OCI-LY1 (cell line): ENCODE measurements around the gene PPP2R5C.

Source experiments
- H2AFZ ChIP-seq: fragments of 200-600 bp; sonication (generic), shearing (Covaris generic); 2 replicates; pipeline ENCODE4 v1.6.0; 2014; ENCODE audit warnings: antibody characterized with exemption, mild to moderate bottlenecking, low read length
- H3F3A ChIP-seq: fragments of 200-600 bp; sonication (generic), shearing (Covaris generic); 2 replicates; pipeline ENCODE4 v1.6.0; 2014; ENCODE audit warnings: mild to moderate bottlenecking, antibody characterized with exemption, low read length, moderate library complexity; ENCODE audit not compliant: insufficient read depth
- H3K27ac ChIP-seq: fragments of 200-600 bp; sonication (generic); 2 replicates; pipeline ENCODE4 v1.5.1; 2014; ENCODE audit warnings: low read length, mixed run types, mild to moderate bottlenecking, low read depth; ENCODE audit not compliant: poor library complexity, severe bottlenecking
- H3K27me3 ChIP-seq: fragments of 200-600 bp; sonication (generic); 2 replicates; pipeline ENCODE4 v1.6.0; 2014; ENCODE audit warnings: antibody characterized with exemption, mild to moderate bottlenecking, low read length, moderate library complexity; ENCODE audit not compliant: insufficient read depth
- H3K36me3 ChIP-seq: fragments of 200-600 bp; sonication (generic); 2 replicates; pipeline ENCODE4 v1.6.1; 2014; ENCODE audit warnings: mild to moderate bottlenecking, antibody characterized with exemption, low read length, moderate library complexity, mixed read lengths; ENCODE audit not compliant: insufficient read depth
- H3K4me1 ChIP-seq: fragments of 200-600 bp; sonication (generic); 2 replicates; pipeline ENCODE4 v1.5.1; 2014; ENCODE audit warnings: mild to moderate bottlenecking, low read length, moderate library complexity; ENCODE audit not compliant: insufficient read depth, severe bottlenecking
- H3K4me2 ChIP-seq: fragments of 200-600 bp; sonication (generic), shearing (Covaris generic); 2 replicates; pipeline ENCODE4 v1.6.1; 2014; ENCODE audit warnings: low read length
- H3K4me3 ChIP-seq: fragments of 200-600 bp; sonication (generic); 2 replicates; pipeline ENCODE4 v1.5.1; 2014; ENCODE audit warnings: low read length, low read depth, mild to moderate bottlenecking, mixed read lengths; ENCODE audit not compliant: poor library complexity, severe bottlenecking
- H3K79me2 ChIP-seq: fragments of 200-600 bp; shearing (Covaris generic); 2 replicates; pipeline ENCODE4 v1.6.1; 2016; ENCODE audit warnings: mixed run types, low read length, mixed read lengths; ENCODE audit not compliant: insufficient read depth
- H3K9ac ChIP-seq: fragments of 200-600 bp; sonication (generic), shearing (Covaris generic); 2 replicates; pipeline ENCODE4 v1.6.1; 2014; ENCODE audit warnings: mild to moderate bottlenecking, low read length, mixed read lengths
- H3K9me2 ChIP-seq: fragments of 200-600 bp; sonication (generic), shearing (Covaris generic); 2 replicates; pipeline ENCODE4 v1.6.1; 2014; ENCODE audit warnings: low read depth, mild to moderate bottlenecking, low read length, mixed read lengths
- H3K9me3 ChIP-seq: fragments of 200-600 bp; shearing (Covaris generic); 2 replicates; pipeline ENCODE4 v1.6.1; 2014; ENCODE audit warnings: low read length, mixed read lengths
- H4K20me1 ChIP-seq: fragments of 200-600 bp; sonication (generic), shearing (Covaris generic); 2 replicates; pipeline ENCODE4 v1.6.0; 2016; ENCODE audit warnings: mild to moderate bottlenecking, low read length; ENCODE audit not compliant: insufficient read depth
- EZH2 ChIP-seq: fragments of 200-600 bp; sonication (generic), shearing (Covaris generic); IDR thresholded peaks from 2 replicates; pipeline ENCODE4 v1.8.0; 2017; ENCODE audit warnings: borderline replicate concordance, mixed run types, mild to moderate bottlenecking, antibody characterized with exemption, low read length, moderate library complexity, mixed read lengths
- TF ChIP-seq, protein P1 (sequence below): fragments of 200-600 bp; sonication (generic), shearing (Covaris generic); IDR thresholded peaks from 2 replicates; pipeline ENCODE4 v1.5.1; 2017; ENCODE audit warnings: mild to moderate bottlenecking, antibody characterized with exemption, low read length, moderate library complexity, mixed read lengths

Gene PPP2R5C

DNA sequence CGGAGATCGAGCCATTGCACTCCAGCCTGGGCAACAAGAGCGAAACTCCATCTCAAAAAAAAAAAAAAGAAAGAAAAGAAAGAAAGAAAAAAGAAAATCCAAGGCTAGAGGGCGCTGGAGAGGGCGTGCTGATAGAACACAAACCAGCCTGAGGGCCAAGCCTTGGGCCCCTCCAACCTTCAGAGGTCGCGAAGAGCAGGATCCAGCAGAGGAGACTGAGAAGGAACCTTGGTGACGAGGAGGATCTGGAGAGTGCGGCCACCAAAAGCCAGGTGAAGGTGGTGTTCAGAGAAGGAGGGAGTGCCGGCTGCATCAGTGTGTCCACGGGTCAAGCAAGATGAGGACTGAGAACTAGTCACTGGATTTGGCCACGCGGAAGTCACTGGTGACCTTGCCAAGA is 198.7 kb downstream of the PPP2R5C start:
- H3K4me1 ChIP-seq, result peaks cover 20% of the 10 kb centered on the region
- peak overlapping the region; percentile 49 for H3K4me2 ChIP-seq
- H3K27ac ChIP-seq, result no peak overlapping the region
- TF ChIP-seq EZH2, result no peak
- TF ChIP-seq, protein P1, sequence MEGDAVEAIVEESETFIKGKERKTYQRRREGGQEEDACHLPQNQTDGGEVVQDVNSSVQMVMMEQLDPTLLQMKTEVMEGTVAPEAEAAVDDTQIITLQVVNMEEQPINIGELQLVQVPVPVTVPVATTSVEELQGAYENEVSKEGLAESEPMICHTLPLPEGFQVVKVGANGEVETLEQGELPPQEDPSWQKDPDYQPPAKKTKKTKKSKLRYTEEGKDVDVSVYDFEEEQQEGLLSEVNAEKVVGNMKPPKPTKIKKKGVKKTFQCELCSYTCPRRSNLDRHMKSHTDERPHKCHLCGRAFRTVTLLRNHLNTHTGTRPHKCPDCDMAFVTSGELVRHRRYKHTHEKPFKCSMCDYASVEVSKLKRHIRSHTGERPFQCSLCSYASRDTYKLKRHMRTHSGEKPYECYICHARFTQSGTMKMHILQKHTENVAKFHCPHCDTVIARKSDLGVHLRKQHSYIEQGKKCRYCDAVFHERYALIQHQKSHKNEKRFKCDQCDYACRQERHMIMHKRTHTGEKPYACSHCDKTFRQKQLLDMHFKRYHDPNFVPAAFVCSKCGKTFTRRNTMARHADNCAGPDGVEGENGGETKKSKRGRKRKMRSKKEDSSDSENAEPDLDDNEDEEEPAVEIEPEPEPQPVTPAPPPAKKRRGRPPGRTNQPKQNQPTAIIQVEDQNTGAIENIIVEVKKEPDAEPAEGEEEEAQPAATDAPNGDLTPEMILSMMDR, result peak; percentile 30
- peak overlapping the region; percentile 17 for H3K4me3 ChIP-seq
- H3F3A ChIP-seq, result no peaks in the 10 kb centered on the region
- H3K9me3 ChIP-seq, result no peaks in the 10 kb centered on the region
- H2AFZ ChIP-seq, result no peak overlapping the region
- H3K36me3 ChIP-seq, result no peaks in the 10 kb centered on the region
- H3K79me2 ChIP-seq, result peaks cover 2% of the 10 kb centered on the region
- H4K20me1 ChIP-seq, result no peaks in the 10 kb centered on the region
- no peak overlapping the region for H3K9ac ChIP-seq
- no peaks in the 10 kb centered on the region for H3K9me2 ChIP-seq
- H3K27me3 ChIP-seq, result no peaks in the 10 kb centered on the region

DNA sequence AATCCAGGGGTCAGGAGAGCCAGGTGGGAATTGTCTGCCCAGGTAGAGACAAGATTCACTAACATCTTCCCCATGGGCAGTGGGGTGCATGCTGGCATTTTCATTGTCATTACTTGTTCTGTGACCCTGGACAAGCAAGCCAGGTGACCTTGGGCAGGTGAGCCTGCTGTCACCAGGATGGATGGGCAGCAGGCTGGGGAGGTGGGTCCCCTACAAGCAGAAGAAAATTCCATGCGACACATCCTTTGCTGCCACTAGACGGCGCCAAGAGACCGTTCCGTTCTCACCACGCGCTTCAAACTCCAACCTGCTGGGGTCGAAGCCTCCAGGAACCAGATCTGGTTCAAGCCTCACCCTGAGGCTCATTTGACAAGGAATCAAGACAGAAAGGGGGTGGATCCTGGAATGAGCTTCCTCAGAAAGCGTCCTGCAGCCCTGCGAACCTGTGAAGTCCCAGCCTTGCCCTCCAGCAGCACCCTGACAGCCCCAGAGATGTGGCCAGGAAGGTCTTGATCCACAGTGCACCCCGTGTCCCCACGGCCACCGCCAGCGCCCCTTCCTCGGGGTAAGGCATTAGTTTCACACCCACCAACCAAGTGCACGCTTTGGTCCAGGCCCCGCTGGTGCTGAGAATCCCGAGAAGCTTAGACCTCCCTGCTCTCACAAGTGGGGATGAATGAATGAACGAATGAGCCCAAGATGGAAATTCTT is 199.7 kb downstream of the PPP2R5C start:
- no peaks in the 10 kb centered on the region for H4K20me1 ChIP-seq
- no peak overlapping the region for H2AFZ ChIP-seq
- H3K27ac ChIP-seq, result no peak overlapping the region
- H3K9me3 ChIP-seq, result no peaks in the 10 kb centered on the region
- TF ChIP-seq EZH2, result no peak
- TF ChIP-seq, protein P1, result peak; percentile 61
- H3K79me2 ChIP-seq, result peaks cover 11% of the 10 kb centered on the region
- no peaks in the 10 kb centered on the region for H3K27me3 ChIP-seq
- H3K4me1 ChIP-seq, result peaks cover 25% of the 10 kb centered on the region
- H3F3A ChIP-seq, result no peaks in the 10 kb centered on the region
- H3K4me3 ChIP-seq, result no peak overlapping the region
- H3K9ac ChIP-seq, result no peak overlapping the region
- H3K9me2 ChIP-seq, result no peaks in the 10 kb centered on the region
- H3K4me2 ChIP-seq, result no peak overlapping the region
- no peaks in the 10 kb centered on the region for H3K36me3 ChIP-seq

DNA sequence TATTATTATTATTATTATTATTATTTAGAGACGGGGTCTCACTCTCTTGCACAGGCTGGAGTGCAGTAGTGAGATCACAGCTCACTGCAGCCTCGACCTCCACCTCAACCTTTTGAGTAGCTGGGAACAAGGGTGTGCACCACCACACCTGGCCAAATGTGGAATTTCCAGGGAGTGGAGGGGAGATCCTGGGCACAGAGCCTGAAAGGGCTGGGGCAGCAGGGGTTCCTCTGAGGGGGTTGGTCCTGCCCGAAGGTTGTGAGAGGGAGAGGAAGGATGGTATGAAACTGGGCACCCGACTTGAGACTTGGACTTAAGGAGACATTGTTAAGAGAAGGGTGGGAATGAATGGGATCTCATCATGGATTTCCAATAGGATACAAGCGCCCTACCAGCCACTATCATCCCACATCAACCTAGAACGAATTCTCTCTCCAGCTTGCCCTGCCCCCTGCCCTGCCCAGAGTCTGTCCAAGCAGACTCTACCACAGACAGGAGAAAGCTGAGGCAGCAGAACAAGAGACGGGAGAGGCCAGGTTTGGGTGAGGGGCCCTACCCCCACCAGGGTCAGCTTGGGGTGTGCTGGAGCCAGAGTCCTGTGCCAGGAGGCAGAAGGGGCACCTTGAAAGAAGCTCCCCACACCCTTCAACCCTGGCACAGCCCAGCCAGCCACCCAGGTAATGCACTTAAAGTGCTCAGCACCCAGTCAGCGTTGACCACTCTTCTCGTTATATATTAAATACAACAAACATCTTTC is 200.4 kb downstream of the PPP2R5C start:
- H3K4me1 ChIP-seq, result peaks cover 32% of the 10 kb centered on the region
- no peaks in the 10 kb centered on the region for H4K20me1 ChIP-seq
- no peak for TF ChIP-seq EZH2
- TF ChIP-seq, protein P1, result no peak
- no peak overlapping the region for H3K4me3 ChIP-seq
- no peaks in the 10 kb centered on the region for H3K27me3 ChIP-seq
- no peak overlapping the region for H2AFZ ChIP-seq
- H3K4me2 ChIP-seq, result no peak overlapping the region
- no peaks in the 10 kb centered on the region for H3K36me3 ChIP-seq
- H3K9ac ChIP-seq, result no peak overlapping the region
- no peaks in the 10 kb centered on the region for H3K9me3 ChIP-seq
- no peaks in the 10 kb centered on the region for H3F3A ChIP-seq
- H3K9me2 ChIP-seq, result no peaks in the 10 kb centered on the region
- no peak overlapping the region for H3K27ac ChIP-seq
- H3K79me2 ChIP-seq, result peaks cover 19% of the 10 kb centered on the region
